GM12873 (cell line): Measurements from ENCODE around the gene BCCIP.

Experiments
- CTCF ChIP-seq: IDR thresholded peaks from 2 replicates; pipeline ENCODE4 v1.5.1; 2012; ENCODE audit warnings: low read depth, mild to moderate bottlenecking, moderate library complexity, low read length, control low read depth; ENCODE audit not compliant: insufficient read depth; ENCODE audit errors: missing control alignments

Gene BCCIP

GRCh38 chr10:125779403-125780327 is 43.7 kb upstream of the BCCIP start:
- no peak for TF ChIP-seq CTCF

GRCh38 chr10:125781374-125781773 is 42.0 kb upstream of the BCCIP start:
- no peak for TF ChIP-seq CTCF

GRCh38 chr10:125782054-125782453 is 41.3 kb upstream of the BCCIP start:
- no peak for TF ChIP-seq CTCF

GRCh38 chr10:125782616-125783015 is 40.7 kb upstream of the BCCIP start:
- TF ChIP-seq CTCF, result no peak

DNA sequence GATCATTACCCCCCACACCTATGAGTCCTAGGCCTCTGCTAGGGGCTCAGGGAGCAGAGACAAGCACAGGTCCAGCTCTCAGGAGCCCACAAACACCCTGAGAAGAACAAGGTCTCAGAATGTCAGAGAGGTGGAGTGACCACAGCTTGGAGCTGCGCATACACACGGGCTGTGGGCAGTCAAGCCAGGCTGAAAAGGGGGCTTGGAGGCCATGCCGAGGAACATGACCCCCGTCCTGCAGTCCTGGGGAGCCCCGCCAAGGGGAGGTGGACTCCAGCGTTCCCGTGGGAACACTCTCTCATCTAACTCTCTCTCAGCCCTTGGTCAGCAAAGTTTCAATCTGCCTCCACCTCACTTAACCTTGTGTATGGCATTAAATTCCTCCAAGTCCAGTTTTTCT is 39.9 kb upstream of the BCCIP start:
- no peak for TF ChIP-seq CTCF

- no peak for TF ChIP-seq CTCF
Observed at GRCh38 chr10:125783957-125784356, 39.4 kb upstream of the BCCIP start.

- TF ChIP-seq CTCF, result no peak
Observed at GRCh38 chr10:125785791-125786190, 37.6 kb upstream of the BCCIP start.
